Naive thymus-derived CD8-positive, alpha-beta T cell (primary cell): ENCODE data around the gene IQCN. TPM values are rescaled to one million over a fixed set of nuclear protein-coding genes. Genes with fewer than 3 reads are reported as not detected.

ENCODE experiments used
- ATAC-seq, 2 donors: fragments of 150-1000 bp; cut with Tn5 transposase in 1 of 2; sonication (Bioruptor Pico), chemical (Tn5 transposase) in 1 of 2; 1 replicate in 1 of 2; 2 replicates in 1 of 2; pipeline ENCODE4 v1.10.0; 2021; ENCODE audit warnings: mild to moderate bottlenecking in 2 of 2, moderate library complexity in 2 of 2
- POLR2A ChIA-PET: fragments of 350-600 bp; sonication (Branson Sonifier 250); formaldehyde crosslinking; loops from one replicate; lab custom pipeline; 2021; ENCODE audit warnings: antibody characterized with exemption; lab: Charles Lee
- DNase-seq, 10 donors: peaks; one replicate each; pipeline versions ENCODE4 v3.0.0 to v3.0.0-alpha.2; 2020 to 2022
- H3K27ac Mint-ChIP-seq, 10 donors: one replicate each; pipeline ENCODE4 v1.8.0; 2020 to 2022; ENCODE audit warnings: mild to moderate bottlenecking in 10 of 10, mixed read lengths in 10 of 10, moderate library complexity in 4 of 10, inconsistent platforms in 1 of 10
- H3K27me3 Mint-ChIP-seq, 5 donors: one replicate each; pipeline ENCODE4 v1.8.0; 2021 to 2022; ENCODE audit warnings: mixed read lengths in 5 of 5
- H3K36me3 Mint-ChIP-seq, 3 donors: one replicate each; pipeline ENCODE4 v1.8.0; 2020 to 2022; ENCODE audit warnings: mixed read lengths in 3 of 3, mild to moderate bottlenecking in 2 of 3, inconsistent platforms in 1 of 3
- H3K4me1 Mint-ChIP-seq, 4 donors: one replicate each; pipeline ENCODE4 v1.8.0; 2021 to 2022; ENCODE audit warnings: mixed read lengths in 4 of 4
- H3K4me3 Mint-ChIP-seq, 10 donors: one replicate each; pipeline ENCODE4 v1.8.0; 2020 to 2022; ENCODE audit warnings: mild to moderate bottlenecking in 10 of 10, mixed read lengths in 10 of 10, moderate library complexity in 6 of 10, inconsistent platforms in 1 of 10
- H3K9me3 Mint-ChIP-seq, 9 donors: one replicate each; pipeline ENCODE4 v1.8.0; 2020 to 2022; ENCODE audit warnings: mixed read lengths in 9 of 9, mild to moderate bottlenecking in 3 of 9, inconsistent platforms in 1 of 9, moderate library complexity in 1 of 9
- polyA plus RNA-seq, 3 donors: library from polyadenylated mRNA; unstranded; fragments of 300-500 nt; fragmentation: Illumina TruSeq; gene quantifications; one replicate each; pipeline ENCODE4 v1.2.3, GENCODE V29; 2021
- total RNA-seq, 8 experiments: library from RNA in 2 of 8; stranded (reverse) in 2 of 8; gene quantifications; one replicate each; pipeline ENCODE4 v1.2.3 and lab custom pipeline; 2021 to 2026

Gene IQCN
- total and polyA plus RNA-seq, 5 experiments from 2014 or later: 0.06 to 8.4 (median 3.8) TPM; not detected in 1

DNA sequence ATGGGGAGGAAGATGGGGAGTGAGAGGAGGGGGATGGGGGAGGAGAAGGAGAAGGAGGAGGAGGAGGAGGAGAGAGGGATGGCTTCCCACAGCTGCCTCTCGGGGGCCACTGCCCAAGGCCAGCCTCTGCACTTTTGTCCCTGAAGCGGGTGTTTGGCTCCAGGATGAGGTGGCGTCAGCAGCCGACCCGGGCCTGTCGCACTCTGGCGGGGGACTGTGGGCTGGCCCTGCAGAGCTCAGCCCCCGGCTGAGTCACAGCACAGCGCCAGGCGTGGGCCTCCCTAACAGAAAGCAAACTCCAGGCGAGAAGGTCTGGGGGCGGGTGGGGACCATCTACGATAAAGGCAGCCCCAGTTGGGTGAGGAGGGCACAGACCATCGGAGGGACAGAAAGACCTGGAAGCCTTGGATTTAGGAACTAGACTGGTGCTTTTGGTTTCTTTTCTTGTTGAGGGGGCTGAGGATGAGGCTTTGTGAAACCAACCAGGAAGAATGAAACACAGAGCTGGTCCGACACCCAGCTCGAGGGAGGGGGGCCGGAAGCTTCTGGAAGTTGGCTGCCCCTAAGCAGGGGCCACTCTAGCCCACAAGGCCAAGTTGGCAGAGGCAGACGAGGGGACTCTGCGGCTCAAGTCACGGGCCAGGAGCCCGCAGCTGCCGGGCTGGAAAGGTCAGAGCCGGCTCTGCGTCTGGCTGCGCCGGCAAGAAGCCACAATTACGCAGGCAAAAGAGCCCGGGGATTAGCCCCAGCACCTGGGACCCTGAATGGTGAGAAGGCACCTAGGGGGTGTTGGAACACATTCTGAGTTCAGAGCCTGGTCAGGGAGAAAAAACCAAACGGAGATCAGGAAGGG lies 30.4 kb upstream of the IQCN start:
- DNase-seq (peak; percentile 66 to 92 (median 76)), ATAC-seq (peak; percentile 70 to 76)
- peak overlapping the region; percentile 84 to 96 (median 93) for H3K4me3 Mint-ChIP-seq
- no peaks in the 10 kb centered on the region for H3K9me3 Mint-ChIP-seq
- POLR2A ChIA-PET: interaction anchor here (0.7 to 34.7 kb wide), 13 partner anchors 11 to 898 kb away, joined by 3 to 2305 read pairs (median 4); partner anchors contain the start of genes IQCN, JUND, LSM4 and MPV17L2
- peaks cover 0 to 9% (median 6%) of the 10 kb centered on the region in 3 donors for H3K36me3 Mint-ChIP-seq
- peaks cover 23 to 54% (median 48%) of the 10 kb centered on the region in 4 donors for H3K4me1 Mint-ChIP-seq
- peak overlapping the region; percentile 97 to 100 (median 98) for H3K27ac Mint-ChIP-seq
- H3K27me3 Mint-ChIP-seq: no peaks in the 10 kb centered on the region

GRCh38 chr19:18304208-18304457 lies 29.9 kb upstream of the IQCN start:
- peaks cover 0 to 9% (median 6%) of the 10 kb centered on the region in 3 donors for H3K36me3 Mint-ChIP-seq
- no peaks in the 10 kb centered on the region for H3K9me3 Mint-ChIP-seq
- peak; percentile 3 for ATAC-seq
- DNase-seq: peak in 1 of 10 donors; percentile 63
- POLR2A ChIA-PET: interaction anchor here (1.1 to 34.7 kb wide), 8 partner anchors 12 to 152 kb away, joined by 4 to 2305 read pairs (median 18); partner anchors contain the start of genes IQCN, JUND, LSM4 and MPV17L2
- H3K4me3 Mint-ChIP-seq: peak overlapping the region; percentile 84 to 96 (median 93)
- peak overlapping the region; percentile 97 to 100 (median 98) for H3K27ac Mint-ChIP-seq
- peaks cover 23 to 55% (median 47%) of the 10 kb centered on the region in 4 donors for H3K4me1 Mint-ChIP-seq
- H3K27me3 Mint-ChIP-seq: no peaks in the 10 kb centered on the region

DNA sequence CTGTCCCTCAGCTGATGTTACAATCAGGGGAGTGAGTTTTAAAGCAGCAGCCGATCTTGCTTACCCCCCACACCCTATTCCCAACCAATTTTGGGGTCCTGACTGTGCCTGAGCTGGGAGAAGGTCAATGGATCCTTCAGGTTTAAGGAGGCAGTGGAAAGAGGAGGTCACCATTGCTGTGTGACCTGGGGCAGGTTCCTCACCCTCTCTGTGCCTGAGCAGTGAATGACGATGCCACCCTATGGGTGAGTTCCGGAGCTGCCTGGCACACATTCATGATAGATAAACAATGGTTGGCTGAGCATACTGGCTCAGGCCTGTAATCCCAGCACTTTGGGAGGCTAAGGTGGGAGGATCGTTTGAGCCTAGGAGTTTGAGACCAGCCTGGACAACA lies 27.5 kb upstream of the IQCN start:
- Mint-ChIP-seq H3K4me1 (peaks cover 16 to 54% (median 38%) of the 10 kb centered on the region in 4 donors), H3K36me3 (peaks cover 0 to 2% (median 0%) of the 10 kb centered on the region in 3 donors), H3K27ac (peak overlapping the region; percentile 43 to 94 (median 88)), H3K9me3 (no peaks in the 10 kb centered on the region), H3K4me3 (peak overlapping the region in 6 of 10 donors; percentile 14 to 63 (median 31)), H3K27me3 (no peaks in the 10 kb centered on the region)
- POLR2A ChIA-PET: interaction anchor here (0.7 to 34.7 kb wide), 4 partner anchors 14 to 906 kb away, joined by 3 to 2305 read pairs (median 61); partner anchors contain the start of genes IQCN, JUND and LSM4
- DNase-seq: peak in 1 of 10 donors; percentile 38
- no peak for ATAC-seq

DNA sequence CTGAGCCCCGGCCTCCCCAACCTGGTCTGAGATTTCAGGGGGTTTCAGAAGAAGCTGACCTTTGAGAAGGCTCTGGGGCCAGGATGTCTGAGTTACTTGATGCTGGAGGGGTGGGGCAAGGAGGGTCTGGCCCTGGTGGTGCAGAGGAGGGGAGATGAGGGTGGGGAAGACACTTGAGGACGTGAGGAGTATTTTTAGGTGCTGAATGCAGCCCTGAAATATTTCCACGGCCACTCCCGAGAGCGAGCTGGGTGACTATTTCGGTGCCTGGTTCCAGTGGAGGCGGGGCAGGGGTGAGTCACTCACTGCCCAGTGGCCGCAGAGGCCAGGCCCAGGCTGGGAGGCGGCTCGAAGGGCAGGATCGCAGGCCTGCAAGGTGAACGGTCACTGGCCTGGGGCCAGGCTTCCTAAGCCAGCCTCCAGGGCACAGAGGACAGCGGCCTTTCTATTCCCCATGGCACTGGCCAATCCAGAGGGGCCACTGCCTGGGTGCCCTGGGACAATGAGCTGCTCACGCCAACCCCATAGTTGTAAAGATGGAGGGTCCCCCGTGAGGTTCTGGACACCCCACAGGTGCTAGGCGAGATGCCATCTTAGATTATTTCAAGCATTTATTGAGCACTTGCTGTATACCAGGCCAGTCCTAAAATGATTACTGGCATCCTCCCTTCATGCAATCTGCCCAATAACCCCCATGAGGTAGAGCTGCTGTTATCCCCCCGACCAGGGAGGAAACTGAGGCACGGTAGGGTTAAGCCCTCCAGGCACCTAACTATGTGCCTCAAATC lies 26.9 kb upstream of the IQCN start:
- Mint-ChIP-seq H3K36me3 (peaks cover 0 to 2% (median 0%) of the 10 kb centered on the region in 3 donors), H3K27ac (peak overlapping the region; percentile 43 to 93 (median 85)), H3K4me3 (peak overlapping the region in 1 of 10 donors; percentile 30), H3K27me3 (no peaks in the 10 kb centered on the region), H3K4me1 (peaks cover 16 to 50% (median 34%) of the 10 kb centered on the region in 4 donors), H3K9me3 (peaks cover 0 to 1% (median 0%) of the 10 kb centered on the region in 9 donors)
- POLR2A ChIA-PET: interaction anchor here (2.6 to 34.7 kb wide), 3 partner anchors 15 to 21 kb away, joined by 16 to 2305 read pairs (median 106); partner anchors contain the start of genes IQCN, JUND and LSM4
- DNase-seq (peak in 1 of 10 donors; percentile 56), ATAC-seq (no peak)

DNA sequence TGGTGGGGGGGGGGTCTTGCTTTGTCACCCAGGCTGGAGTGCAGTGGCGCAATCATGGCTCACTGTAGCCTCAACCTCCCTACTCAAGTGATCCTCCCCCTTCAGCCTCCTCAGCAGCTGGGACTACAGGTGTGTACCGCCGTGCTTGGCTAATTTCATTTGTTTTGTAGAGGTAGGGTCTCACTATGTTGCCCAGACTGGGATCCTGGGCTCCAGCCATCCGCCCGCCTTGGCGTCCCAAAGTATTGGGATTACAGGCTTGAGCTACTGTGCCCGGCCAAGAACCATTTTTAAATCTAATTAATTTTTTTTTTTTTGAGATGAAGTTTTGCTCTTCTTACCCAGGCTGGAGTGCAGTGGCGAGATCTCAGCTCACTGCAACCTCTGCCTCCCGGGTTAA lies 25.4 kb upstream of the IQCN start:
- ATAC-seq: no peak
- Mint-ChIP-seq H3K27ac (peak overlapping the region in 4 of 10 donors; percentile 46 to 78 (median 56)), H3K4me3 (no peak overlapping the region), H3K9me3 (peaks cover 0 to 10% (median 0%) of the 10 kb centered on the region in 9 donors), H3K36me3 (no peaks in the 10 kb centered on the region), H3K4me1 (peaks cover 18 to 45% (median 33%) of the 10 kb centered on the region in 4 donors), H3K27me3 (no peaks in the 10 kb centered on the region)
- POLR2A ChIA-PET: interaction anchor here (0.6 to 34.7 kb wide), 6 partner anchors 16 to 207 kb away, joined by 3 to 2305 read pairs (median 4); partner anchors contain the start of genes IQCN and JUND
- no peak for DNase-seq

DNA sequence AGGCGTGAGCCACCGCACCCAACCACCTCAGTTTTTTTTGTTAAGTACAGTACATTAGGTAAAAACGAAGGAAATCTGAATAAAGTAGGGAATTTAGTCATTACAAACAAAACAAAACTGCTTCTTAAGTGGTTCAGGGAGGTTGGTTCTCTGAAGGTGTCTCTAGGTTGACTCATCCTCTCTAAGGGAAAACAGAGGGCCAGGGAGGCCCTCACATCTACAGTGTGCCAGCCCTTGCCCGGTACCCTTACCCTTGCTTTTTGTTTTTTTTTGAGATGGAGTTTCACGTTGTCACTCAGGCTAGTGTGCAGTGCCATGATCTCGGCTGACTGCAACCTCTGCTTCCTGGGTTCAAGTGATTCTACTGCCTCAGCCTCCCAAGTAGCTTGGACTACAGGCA lies 24.3 kb upstream of the IQCN start:
- Mint-ChIP-seq H3K27ac (peak overlapping the region in 7 of 10 donors; percentile 46 to 84 (median 74)), H3K27me3 (peaks cover 0 to 1% (median 0%) of the 10 kb centered on the region in 5 donors), H3K4me3 (no peak overlapping the region), H3K4me1 (peaks cover 16 to 47% (median 33%) of the 10 kb centered on the region in 4 donors), H3K36me3 (no peaks in the 10 kb centered on the region), H3K9me3 (peaks cover 0 to 10% (median 0%) of the 10 kb centered on the region in 9 donors)
- POLR2A ChIA-PET: interaction anchor here (0.6 to 1.6 kb wide), 2 partner anchors 15 to 22 kb away, joined by 4 to 6 read pairs; no protein-coding TSS in a partner anchor
- ATAC-seq: no peak
- no peak for DNase-seq

GRCh38 chr19:18297308-18297707 lies 23.1 kb upstream of the IQCN start:
- POLR2A ChIA-PET: interaction anchor here (0.6 to 1.2 kb wide), 3 partner anchors 11 to 32 kb away, joined by 3 read pairs; partner anchors contain the start of gene JUND
- no peaks in the 10 kb centered on the region for H3K36me3 Mint-ChIP-seq
- peaks cover 0 to 1% (median 0%) of the 10 kb centered on the region in 5 donors for H3K27me3 Mint-ChIP-seq
- ATAC-seq (no peak), DNase-seq (no peak)
- H3K27ac Mint-ChIP-seq: peak overlapping the region in 9 of 10 donors; percentile 8 to 97 (median 76)
- peaks cover 17 to 49% (median 36%) of the 10 kb centered on the region in 4 donors for H3K4me1 Mint-ChIP-seq
- H3K9me3 Mint-ChIP-seq: peaks cover 0 to 10% (median 0%) of the 10 kb centered on the region in 9 donors
- H3K4me3 Mint-ChIP-seq: no peak overlapping the region

- Mint-ChIP-seq H3K27ac (peak overlapping the region in 8 of 10 donors; percentile 97 to 100 (median 98)), H3K36me3 (no peaks in the 10 kb centered on the region), H3K4me3 (peak overlapping the region in 3 of 10 donors; percentile 28 to 94 (median 73)), H3K9me3 (peaks cover 0 to 10% (median 0%) of the 10 kb centered on the region in 9 donors), H3K4me1 (peaks cover 25 to 54% (median 51%) of the 10 kb centered on the region in 4 donors), H3K27me3 (peaks cover 0 to 1% (median 0%) of the 10 kb centered on the region in 5 donors)
- DNase-seq (no peak), ATAC-seq (no peak)
- POLR2A ChIA-PET: interaction anchor here (1.0 to 23.0 kb wide), 3 partner anchors 10 to 21 kb away, joined by 3 to 2305 read pairs (median 229); partner anchors contain the start of genes JUND and LSM4
Measured at GRCh38 chr19:18295034-18295451, 20.8 kb upstream of the IQCN start.

GRCh38 chr19:18294467-18294864 lies 20.2 kb upstream of the IQCN start:
- peak; percentile 75 to 98 (median 88) for DNase-seq
- Mint-ChIP-seq H3K27ac (peak overlapping the region; percentile 89 to 100 (median 97)), H3K36me3 (no peaks in the 10 kb centered on the region), H3K4me1 (peaks cover 29 to 60% (median 57%) of the 10 kb centered on the region in 4 donors), H3K4me3 (peak overlapping the region; percentile 48 to 94 (median 72)), H3K27me3 (peaks cover 0 to 1% (median 0%) of the 10 kb centered on the region in 5 donors), H3K9me3 (peaks cover 0 to 10% (median 0%) of the 10 kb centered on the region in 9 donors)
- ATAC-seq: peak; percentile 64 to 73
- POLR2A ChIA-PET: interaction anchor here (0.6 to 23.0 kb wide), 4 partner anchors 9 to 1523 kb away, joined by 3 to 2305 read pairs (median 116); partner anchors contain the start of genes JUND and LSM4

GRCh38 chr19:18293642-18294466 lies 19.6 kb upstream of the IQCN start:
- Mint-ChIP-seq H3K9me3 (peaks cover 0 to 10% (median 0%) of the 10 kb centered on the region in 9 donors), H3K27me3 (peaks cover 0 to 1% (median 0%) of the 10 kb centered on the region in 5 donors), H3K36me3 (no peaks in the 10 kb centered on the region), H3K4me1 (peaks cover 29 to 64% (median 59%) of the 10 kb centered on the region in 4 donors), H3K4me3 (peak overlapping the region; percentile 56 to 96 (median 85)), H3K27ac (peak overlapping the region; percentile 92 to 100 (median 97))
- ATAC-seq (no peak), DNase-seq (no peak)
- POLR2A ChIA-PET: interaction anchor here (0.6 to 23.0 kb wide), 7 partner anchors 9 to 1524 kb away, joined by 3 to 2305 read pairs (median 5); partner anchors contain the start of genes JUND, LSM4 and RAB3A
